GM18517 (cell line): ENCODE measurements around the gene TSPAN18.

Experiments used
- ATAC-seq: cut with Tn5 transposase; IDR thresholded peaks from one replicate; pipeline ENCODE4 v1.9.1; 2021; ENCODE audit warnings: mild to moderate bottlenecking, moderate library complexity; ENCODE audit not compliant: unreplicated experiment

Gene TSPAN18

DNA sequence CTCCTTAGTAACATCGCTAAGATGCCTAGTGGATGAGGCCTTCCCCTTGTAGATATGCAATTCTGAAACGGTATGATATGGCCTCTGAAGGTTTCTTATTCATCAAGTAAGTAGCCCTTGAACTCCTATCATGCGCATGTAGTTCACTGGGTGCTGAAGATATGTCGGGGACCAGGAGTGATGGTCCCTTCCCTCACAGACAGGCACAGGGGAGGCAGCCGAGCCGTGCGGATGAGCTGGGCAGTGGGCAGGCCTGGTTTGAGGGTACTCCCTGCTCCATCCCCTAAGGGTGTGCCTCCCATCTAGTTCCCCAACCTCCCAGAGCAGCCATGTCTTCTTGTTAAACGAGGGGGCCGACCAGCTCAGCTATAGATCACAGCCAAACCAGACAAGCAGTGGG, 183.8 kb downstream of the TSPAN18 start:
- no peak for ATAC-seq

DNA sequence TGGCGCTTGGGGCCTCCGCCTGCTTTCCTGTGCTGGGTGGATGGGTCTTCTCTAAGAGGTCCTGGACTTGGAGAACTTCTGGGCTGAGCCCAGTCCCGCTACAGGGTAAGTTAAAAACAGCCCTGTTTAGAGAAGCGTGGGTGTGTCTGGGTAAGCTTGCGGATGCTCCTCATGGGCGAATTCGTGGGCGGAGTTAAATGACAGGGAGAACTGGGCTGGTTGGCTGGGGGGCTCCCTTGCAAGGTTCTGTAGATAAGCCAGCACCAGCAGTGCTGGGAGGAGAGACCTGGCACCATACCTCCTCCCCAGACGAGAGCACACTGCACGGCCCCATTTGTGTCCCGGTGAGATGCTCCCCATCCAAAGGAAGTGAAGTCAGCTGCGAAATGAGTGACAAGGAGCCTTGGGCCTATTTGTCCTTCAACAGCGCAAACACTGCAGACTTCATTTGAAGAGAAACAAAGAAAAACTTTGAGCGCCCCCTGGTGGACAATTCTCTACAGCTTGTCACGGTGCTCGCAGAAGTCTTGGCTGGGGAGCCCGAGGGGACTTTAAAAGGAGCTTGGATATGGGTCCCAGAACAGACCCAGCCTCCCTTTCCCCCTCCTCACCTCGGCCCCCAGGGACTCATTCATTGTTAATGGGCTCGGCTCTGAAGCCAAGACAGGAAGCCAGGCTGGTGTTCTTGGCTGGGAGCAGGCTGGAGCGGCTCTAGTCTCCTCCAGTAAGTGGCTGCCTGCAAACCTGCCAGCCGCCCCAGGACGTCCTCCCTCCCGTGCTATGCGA, 184.5 kb downstream of the TSPAN18 start:
- no peak for ATAC-seq

DNA sequence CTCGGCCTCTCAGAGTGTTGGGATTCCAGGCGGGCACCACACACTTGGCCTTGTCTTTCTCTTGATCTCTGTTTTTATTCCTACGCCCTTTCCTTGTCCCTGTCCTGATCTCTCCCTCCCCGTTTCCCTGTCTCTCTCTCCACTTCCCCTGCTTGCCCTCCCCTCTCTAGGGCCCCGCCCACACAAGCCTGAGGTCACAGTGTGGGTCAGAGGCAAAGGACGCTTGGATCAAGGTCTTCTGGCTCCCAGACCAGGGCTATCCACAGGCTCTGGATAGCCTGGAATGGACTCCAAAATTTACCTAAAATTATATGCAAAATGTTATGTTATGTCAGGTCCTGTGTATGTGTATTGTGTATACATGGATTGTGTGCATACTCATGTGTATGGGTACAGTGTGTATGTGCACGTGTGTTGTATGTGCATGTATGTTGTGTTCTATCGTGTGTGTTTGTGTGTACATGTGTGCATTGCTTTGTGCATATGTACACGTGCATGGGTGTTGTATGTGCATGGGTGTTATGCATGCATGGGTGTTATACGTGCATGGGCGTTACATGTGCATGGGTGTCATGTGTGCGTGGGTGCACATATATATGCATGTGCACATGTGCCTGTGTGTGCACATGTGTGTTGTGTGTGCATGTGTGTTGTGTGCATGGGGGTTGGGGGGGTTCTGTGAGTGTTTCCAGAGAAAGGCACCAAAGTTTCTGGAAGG, 185.7 kb downstream of the TSPAN18 start:
- no peak for ATAC-seq

DNA sequence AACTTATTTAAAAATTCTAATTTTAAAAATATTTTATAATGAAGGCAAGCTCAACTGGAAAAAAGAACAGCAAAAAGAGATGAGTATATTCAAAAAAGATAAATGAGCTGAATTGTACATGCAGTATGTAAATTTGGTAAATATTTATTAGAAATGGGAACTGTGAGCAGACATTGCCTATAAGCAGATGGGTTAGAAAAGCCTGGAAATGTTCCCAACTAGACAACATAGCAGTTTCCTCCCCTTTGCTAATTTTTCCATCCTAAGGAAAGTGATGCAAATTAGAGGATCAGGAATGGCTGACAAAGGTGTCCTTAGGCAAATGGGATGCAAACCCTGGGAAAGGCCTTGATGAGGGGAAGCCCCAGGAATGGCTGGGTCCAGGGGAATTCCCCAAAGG, 186.7 kb downstream of the TSPAN18 start:
- ATAC-seq: no peak

DNA sequence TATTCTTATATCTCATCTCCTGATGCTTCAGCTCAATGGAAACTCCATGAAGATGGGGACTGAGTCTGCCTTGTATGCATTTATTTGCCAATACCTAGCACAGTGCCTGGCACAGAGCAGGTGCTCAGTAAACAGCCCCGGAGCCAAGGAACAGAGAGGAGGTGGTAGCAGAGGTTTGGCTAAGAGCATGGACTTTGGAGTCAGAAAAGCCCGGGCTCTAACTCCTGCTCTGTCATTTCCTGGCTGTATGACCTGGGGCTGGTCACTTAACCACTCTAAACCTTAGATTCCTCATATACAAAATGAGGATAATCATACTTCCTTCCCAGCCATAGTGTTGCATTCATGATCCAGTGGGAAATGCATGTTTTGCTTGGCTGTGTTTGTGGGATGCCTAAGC, 187.3 kb downstream of the TSPAN18 start:
- ATAC-seq: no peak

DNA sequence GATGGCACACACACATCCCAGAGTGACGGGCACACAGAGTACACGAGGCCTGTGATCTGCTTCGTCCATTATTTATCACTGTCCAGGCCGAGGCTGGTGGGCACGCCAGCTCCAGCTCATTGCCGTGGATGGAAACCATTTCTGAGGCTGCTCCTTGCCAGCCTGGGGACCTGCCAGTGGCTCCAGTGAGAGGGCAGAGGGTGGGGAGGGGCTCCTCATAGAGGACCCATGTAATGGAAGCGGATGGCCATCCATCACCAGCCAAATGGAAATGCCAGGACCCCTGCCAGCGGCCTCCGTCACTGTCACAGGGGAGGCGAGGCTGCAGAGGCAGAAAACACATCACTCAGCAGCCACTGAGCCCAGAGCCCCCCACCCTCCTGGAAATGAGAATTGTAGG, 188.2 kb downstream of the TSPAN18 start:
- ATAC-seq: no peak

DNA sequence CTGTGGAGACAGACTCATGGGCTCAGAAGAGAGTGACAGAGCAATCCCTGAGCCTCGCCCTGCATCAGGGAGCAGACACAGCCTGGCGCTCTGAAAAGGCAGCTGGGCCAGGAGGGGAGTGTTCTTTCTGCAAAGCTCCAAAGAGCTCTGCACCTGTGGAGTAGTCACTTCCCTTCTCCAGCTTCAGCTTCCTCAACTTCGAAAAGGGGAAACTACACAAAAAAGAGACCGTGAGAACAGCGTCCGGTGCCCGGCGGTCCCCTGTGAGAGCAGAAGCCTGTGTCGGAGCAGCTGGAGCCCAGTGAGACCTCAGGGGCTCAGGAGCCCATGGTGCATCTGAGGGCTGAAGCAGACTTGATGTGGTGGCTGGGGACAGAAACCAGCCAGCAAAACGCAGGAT, 188.9 kb downstream of the TSPAN18 start:
- ATAC-seq: no peak

DNA sequence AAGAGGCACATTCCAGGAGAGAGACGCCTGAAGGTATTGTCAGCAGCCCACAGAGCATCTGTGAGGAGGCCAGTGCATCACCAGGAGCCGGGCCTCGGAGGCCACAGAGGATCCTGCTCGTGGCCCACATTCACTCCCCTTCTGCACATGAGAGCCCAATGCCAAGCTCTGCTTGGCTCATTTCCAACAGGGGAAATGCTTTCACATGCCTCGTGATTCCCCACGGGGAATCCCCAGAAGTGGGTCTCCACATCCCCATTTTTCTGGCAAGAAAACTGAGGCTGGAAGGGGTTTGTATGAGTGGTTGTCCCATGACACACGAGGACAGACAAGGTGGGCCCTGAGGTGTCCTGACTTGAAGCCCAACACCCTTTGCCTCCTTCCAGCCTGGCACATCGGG, 189.6 kb downstream of the TSPAN18 start:
- ATAC-seq: no peak

DNA sequence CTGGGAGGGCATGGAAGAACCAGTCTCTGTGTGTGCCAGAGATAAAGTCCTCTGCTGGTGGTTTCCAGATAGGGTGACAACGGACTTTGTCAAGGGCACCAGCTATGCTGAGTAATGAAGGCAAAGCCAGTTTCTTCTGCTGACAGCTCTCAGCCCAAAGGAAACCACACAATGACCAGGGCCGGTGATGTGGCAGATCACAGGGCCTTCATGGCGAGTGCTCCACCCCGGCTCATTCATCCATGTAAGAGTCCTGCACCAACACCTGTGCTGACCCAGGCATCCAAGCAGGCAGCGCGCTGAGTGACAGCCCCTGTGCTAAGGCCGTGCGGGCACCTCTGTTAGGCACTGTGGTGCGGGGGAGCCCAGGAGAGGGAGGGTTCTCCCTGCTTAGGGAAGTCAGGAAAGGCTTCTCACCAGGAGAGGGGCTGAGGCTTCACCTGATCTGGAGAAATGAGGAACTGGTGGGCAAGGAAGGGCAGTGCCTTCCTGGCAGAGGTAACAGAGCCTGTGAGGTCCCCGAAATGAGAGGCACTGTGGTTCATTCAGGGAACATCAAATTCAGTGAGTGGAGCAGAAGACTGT, 190.1 kb downstream of the TSPAN18 start:
- ATAC-seq: no peak

DNA sequence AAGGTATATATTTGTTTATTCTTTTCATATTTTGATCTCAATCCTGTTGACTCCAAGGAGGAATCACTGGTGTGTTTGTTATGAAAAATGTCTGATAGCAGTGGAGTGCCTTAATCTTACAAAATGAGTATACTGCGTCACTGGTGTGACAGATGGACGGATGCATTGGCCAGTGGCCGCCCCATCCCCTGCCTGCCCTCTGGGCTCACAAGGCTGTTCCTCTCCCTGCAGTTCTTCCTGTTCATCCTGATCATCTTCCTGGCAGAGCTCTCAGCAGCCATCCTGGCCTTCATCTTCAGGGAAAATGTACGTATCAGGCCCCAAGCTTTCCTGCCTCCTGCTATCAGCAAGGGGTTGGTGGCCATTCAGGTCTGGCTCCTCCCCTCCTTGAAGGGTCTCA, 191.0 kb downstream of the TSPAN18 start:
- no peak for ATAC-seq

DNA sequence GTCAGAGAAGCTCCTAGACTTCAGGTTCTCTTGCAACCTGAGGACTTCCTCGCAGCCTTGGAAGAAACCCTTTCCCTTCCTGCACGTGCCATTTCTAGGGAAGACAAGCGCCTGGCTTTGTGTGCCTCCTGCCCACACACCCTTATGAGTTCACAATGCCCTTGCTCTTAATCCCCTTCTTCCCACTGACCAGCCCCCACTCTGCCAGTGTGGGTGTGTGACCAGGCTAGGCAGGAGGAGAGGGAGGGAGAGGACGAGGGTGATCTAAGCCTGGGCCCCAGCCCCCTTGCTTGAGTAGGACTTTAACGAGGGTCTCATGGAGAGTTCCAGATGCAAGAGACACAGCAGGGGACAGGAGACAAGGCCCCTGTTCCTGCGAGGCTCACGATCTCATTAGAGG, 193.7 kb downstream of the TSPAN18 start:
- ATAC-seq: no peak

DNA sequence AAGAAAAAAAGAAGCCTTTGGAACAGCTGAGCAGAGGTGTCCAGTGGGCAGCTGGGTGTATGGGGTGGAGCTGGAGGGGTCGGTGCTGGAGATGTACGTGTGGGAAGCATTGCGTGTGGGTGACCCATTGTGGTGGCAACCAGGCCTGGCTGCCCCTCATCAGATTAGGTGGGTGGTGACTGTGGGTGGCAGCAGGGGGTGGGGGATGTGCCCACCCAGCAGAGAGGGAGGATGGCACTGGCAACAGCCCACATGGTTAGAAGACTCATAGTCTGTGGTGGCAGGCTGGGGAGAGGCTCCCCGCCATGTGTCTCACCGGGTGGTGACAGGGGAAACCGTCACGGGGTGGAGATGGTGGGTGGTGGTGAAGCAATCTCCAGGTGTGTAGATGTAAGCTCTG, 196.4 kb downstream of the TSPAN18 start:
- ATAC-seq: no peak

DNA sequence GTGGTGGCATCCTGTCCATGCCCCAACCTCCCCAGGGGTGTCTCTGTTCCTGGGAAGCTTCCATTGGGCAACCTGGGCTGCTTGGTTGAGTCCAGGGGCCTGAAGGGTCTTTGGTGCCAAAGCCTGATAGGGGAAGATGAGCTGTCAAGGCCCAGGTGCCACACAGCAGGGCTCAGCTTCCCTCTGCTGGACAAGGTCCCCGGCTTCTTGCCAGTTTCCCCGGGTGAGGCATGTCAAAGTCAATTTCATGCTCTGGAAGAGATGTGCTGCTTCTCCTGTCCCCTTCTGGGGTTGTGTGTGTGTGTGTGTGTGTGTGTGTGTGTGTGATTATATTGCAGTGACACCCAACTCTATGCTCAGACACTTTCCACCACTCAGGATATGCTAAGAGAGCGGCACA, 197.0 kb downstream of the TSPAN18 start:
- ATAC-seq: no peak

DNA sequence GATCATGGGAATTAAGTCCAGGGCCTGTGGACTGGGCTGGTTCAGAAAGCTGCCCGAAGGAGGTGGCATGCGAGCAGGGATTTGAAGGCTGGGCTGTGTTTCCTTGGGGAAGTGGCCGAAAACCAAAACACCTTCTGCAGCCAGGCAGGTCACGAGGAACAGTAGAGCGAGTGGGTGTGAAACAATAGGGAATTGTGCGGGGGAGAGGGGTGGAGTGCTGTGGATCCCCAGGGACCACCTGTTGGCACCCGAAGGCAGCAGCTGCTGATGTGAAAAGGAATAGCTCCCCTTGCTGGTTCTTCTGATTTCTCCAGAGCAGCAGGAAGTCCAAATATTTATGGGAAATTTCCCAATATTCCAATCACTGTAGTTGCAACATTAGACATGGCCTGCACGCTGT, 199.3 kb downstream of the TSPAN18 start:
- ATAC-seq: no peak

DNA sequence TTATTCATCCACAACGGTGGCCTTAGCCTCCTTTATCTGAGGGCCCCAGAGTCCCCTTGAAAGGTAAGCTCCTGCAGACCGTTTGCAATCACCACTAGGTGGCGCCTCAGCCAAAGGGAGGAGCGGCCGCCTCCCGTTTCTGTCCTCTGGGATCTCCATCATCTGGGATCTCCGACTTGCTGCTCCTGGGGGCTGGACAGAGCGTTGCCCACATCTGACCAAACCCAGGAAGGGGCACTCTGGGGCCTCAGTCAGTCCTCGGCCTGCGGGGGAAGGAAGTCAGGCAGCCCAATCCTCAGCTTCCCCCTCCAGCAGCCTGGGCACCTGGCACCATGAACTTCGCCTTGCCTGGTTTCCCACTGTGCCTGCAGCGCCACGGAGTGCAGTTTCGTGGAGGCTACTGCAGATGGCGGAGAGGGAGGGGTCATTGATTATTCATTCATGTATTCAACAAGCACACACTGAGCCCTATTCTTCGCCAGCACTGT, 200.5 kb downstream of the TSPAN18 start:
- ATAC-seq: no peak

DNA sequence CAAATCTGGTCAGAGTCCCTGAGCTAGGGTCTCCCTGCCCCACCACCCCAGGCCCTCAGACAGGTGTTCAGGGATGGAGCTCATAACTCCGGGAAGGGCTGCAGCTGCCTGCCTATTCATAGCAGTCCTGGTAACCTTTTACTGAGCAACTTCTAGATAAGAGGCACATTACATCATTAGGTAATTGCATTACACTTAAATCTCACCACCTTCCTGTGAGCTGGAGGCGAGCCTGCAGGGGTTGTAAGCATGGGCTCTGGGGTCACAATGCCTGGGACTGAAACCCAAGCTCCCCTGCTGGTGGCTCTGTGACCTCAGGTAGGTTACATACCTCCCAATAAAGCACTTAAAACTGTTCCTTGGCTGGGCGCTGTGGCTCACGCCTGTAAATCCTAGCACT, 201.4 kb downstream of the TSPAN18 start:
- ATAC-seq: no peak

DNA sequence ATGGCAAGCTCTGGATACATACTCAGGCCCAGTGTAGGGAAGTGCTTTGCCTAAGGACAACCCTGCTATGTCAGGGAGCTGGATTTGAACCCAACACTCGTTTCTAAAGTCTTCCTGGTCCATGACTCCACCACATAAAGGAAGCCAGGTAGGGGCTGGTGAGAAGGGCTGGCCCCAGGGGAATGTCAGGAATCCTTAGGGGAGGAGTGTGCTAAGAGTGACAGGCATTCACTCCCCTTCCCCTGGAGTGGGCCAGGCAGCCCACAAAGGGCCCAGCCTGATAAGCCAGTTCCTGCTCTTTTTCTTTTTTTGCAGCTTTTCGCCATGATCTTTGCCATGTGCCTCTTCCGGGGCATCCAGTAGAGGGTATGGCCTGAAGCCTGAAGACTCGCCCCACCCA, 202.1 kb downstream of the TSPAN18 start:
- no peak for ATAC-seq

DNA sequence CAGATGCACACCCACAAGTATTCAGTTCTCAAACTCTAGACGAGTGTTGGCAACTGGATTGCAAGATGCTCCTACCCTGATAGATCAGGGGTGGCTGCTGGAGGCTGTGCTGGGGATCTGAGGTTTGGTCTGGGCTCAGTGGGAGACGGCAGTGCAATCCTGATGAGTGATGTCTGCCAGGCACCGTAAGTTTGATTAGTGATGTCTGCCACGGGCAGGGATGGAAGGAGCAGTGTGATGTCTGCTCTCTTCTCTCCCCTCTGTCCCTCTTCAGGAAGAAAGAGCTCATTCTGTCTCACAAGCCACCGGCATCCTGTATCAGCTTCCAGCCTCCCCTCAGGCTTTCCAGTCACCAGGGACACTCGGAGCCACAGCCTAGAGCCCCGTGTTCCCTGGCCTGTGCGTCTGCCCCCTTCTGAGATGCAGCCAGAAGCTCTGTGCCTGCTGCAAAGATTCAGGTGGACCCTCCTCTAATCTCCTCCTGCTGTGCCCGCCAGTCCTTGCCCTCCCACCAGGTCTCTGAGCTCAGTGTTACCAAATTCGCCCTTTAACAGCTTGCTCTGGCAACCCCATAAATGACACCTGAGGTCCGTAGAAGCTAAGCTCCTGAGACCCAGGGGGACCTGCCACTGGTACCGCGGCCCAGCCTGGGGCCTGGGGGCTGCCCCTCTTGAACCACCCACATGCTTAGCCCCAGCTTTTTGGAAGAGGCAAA, 204.0 kb downstream of the TSPAN18 start:
- no peak for ATAC-seq

DNA sequence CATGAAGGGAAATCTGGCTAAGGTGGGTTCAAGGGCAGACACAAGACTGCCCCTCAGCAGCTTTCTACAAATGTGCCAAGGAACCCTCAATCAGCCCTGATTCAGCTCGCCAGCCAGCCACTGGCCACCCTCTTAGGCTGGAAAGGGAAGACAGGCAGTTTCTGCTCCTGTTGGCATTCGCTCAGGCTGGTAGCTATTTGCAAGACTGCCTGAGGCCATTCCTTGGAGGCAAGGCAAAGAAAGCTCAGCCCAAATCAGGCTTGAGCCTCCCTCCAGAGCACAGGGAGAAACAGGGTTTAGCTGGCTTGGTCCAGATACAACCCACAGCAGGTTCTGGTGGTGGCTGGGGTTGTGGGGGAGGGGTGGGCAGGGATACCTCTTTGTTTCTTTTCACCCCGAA, 204.7 kb downstream of the TSPAN18 start:
- ATAC-seq: no peak

DNA sequence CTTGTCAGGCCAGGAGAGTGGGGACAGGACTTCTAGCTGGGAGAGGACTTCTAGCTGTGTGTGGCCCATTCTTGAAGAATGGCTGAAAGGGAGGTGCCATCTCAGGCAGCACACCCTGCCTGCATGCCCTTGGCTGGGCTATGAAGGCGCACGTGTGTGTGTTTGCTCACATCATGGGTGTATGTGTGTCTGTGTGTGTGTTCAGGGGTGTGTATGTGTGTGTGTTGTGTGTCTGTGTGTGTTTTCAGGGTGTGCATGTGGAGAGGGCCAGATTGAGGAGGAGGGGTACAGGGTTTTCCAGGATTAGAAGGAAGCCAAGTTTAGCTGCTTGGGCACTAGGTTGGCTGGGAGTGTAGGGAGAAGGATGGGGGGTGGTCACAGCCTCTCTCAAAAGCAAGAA, 207.3 kb downstream of the TSPAN18 start:
- ATAC-seq: no peak

DNA sequence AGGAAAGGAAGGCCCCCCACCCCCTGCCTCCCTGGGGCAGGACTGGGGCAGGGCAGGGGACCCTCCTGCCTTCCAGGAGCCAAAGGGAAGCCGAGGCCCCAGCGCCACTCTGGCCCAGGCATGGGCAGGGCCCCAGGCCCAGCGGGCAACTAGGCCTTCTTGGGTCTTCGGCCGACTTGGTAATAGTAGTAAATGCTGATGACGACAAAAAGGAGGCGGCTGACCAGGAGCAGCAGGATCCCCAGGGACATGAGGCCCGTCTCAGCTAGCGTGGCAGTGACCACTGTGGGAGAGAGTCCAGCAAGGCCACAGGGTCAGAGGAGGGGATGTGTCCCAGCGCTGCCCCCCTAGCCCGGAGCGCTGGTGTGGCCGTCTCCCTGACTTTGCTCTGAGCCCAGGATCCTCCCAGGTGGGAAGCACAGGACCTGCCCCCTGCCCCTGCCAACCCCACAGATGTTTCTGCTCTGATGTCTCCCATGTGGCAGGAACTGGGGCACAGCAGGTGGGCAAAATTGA, 208.0 kb downstream of the TSPAN18 start:
- no peak for ATAC-seq
